ENCODE results near the gene GALNT12. TPM values are rescaled to one million over a fixed set of nuclear protein-coding genes. Genes with fewer than 3 reads are reported as not detected.

GALNT12 gene
- total RNA-seq, 1 donor from 2014 or later = not detected

GRCh38 chr9:98856982-98857381 is 49.5 kb downstream of the GALNT12 start:
- Mint-ChIP-seq H3K36me3 (ENCODE audit: unreplicated experiment) (peaks cover 2% of the 10 kb centered on the region), H3K27ac (ENCODE audit: unreplicated experiment) (no peak overlapping the region), H3K27me3 (ENCODE audit: unreplicated experiment) (peaks cover 54% of the 10 kb centered on the region), H3K4me1 (ENCODE audit: unreplicated experiment) (peaks cover 7% of the 10 kb centered on the region), H3K4me3 (ENCODE audit: unreplicated experiment) (no peak overlapping the region), H3K9me3 (ENCODE audit: unreplicated experiment) (peaks cover 13% of the 10 kb centered on the region)
- no peak for TF ChIP-seq CTCF (IDR thresholded peaks at IDR 0.05)
- no peak for DNase-seq (ENCODE audit: extremely low spot score, unreplicated experiment)

GRCh38 chr9:98859941-98860340 is 52.5 kb downstream of the GALNT12 start:
- Mint-ChIP-seq H3K36me3 (ENCODE audit: unreplicated experiment) (peaks cover 2% of the 10 kb centered on the region), H3K4me3 (ENCODE audit: unreplicated experiment) (no peak overlapping the region), H3K27me3 (ENCODE audit: unreplicated experiment) (peaks cover 71% of the 10 kb centered on the region), H3K4me1 (ENCODE audit: unreplicated experiment) (peaks cover 10% of the 10 kb centered on the region), H3K9me3 (ENCODE audit: unreplicated experiment) (peaks cover 12% of the 10 kb centered on the region), H3K27ac (ENCODE audit: unreplicated experiment) (no peak overlapping the region)
- DNase-seq (ENCODE audit: extremely low spot score, unreplicated experiment) = no peak
- no peak for TF ChIP-seq CTCF (IDR thresholded peaks at IDR 0.05)

- Mint-ChIP-seq H3K27me3 (ENCODE audit: unreplicated experiment) (peaks cover 71% of the 10 kb centered on the region), H3K9me3 (ENCODE audit: unreplicated experiment) (peaks cover 3% of the 10 kb centered on the region), H3K27ac (ENCODE audit: unreplicated experiment) (no peak overlapping the region), H3K4me1 (ENCODE audit: unreplicated experiment) (peaks cover 10% of the 10 kb centered on the region), H3K36me3 (ENCODE audit: unreplicated experiment) (no peaks in the 10 kb centered on the region), H3K4me3 (ENCODE audit: unreplicated experiment) (no peak overlapping the region)
- no peak for DNase-seq (ENCODE audit: extremely low spot score, unreplicated experiment)
- peak; percentile 69 for TF ChIP-seq CTCF (IDR thresholded peaks at IDR 0.05)
Measured at GRCh38 chr9:98860871-98861293, 53.4 kb downstream of the GALNT12 start.

- no peak overlapping the region for H3K4me3 Mint-ChIP-seq (ENCODE audit: unreplicated experiment)
- H3K9me3 Mint-ChIP-seq (ENCODE audit: unreplicated experiment) = no peaks in the 10 kb centered on the region
- peaks cover 10% of the 10 kb centered on the region for H3K4me1 Mint-ChIP-seq (ENCODE audit: unreplicated experiment)
- no peak for DNase-seq (ENCODE audit: extremely low spot score, unreplicated experiment)
- H3K27me3 Mint-ChIP-seq (ENCODE audit: unreplicated experiment) = peaks cover 71% of the 10 kb centered on the region
- H3K27ac Mint-ChIP-seq (ENCODE audit: unreplicated experiment) = no peak overlapping the region
- no peaks in the 10 kb centered on the region for H3K36me3 Mint-ChIP-seq (ENCODE audit: unreplicated experiment)
- TF ChIP-seq CTCF (IDR thresholded peaks at IDR 0.05) = no peak
Measured at GRCh38 chr9:98861781-98862504, 54.5 kb downstream of the GALNT12 start.

GRCh38 chr9:98862936-98863335 is 55.5 kb downstream of the GALNT12 start:
- Mint-ChIP-seq H3K4me3 (ENCODE audit: unreplicated experiment) (no peak overlapping the region), H3K9me3 (ENCODE audit: unreplicated experiment) (no peaks in the 10 kb centered on the region), H3K4me1 (ENCODE audit: unreplicated experiment) (peaks cover 19% of the 10 kb centered on the region), H3K36me3 (ENCODE audit: unreplicated experiment) (no peaks in the 10 kb centered on the region), H3K27ac (ENCODE audit: unreplicated experiment) (no peak overlapping the region), H3K27me3 (ENCODE audit: unreplicated experiment) (peaks cover 64% of the 10 kb centered on the region)
- DNase-seq (ENCODE audit: extremely low spot score, unreplicated experiment) = no peak
- no peak for TF ChIP-seq CTCF (IDR thresholded peaks at IDR 0.05)
